Panc1 (cell line): Measurements from ENCODE around the gene NPPA.

Experiments
- CTCF ChIP-seq: fragments of 450-650 bp; IDR thresholded peaks from 2 replicates; pipeline ENCODE4 v1.5.1; 2017; ENCODE audit warnings: mild to moderate bottlenecking
- POLR2AphosphoS5 ChIP-seq: IDR thresholded peaks from 2 replicates; pipeline ENCODE4 v1.6.1; 2012; ENCODE audit warnings: mild to moderate bottlenecking, low read depth, low read length, moderate library complexity
- REST ChIP-seq, 2 experiments: IDR thresholded peaks; 2 replicates each; pipeline ENCODE4 v1.6.1; 2011 to 2012; ENCODE audit warnings: low read depth in 2 of 2, control low read depth in 1 of 2, low read length in 1 of 2, mild to moderate bottlenecking in 1 of 2, moderate library complexity in 1 of 2; ENCODE audit not compliant: insufficient read depth in 1 of 2
- TCF7L2 ChIP-seq: IDR thresholded peaks from 2 replicates; pipeline ENCODE4 v1.6.1; 2011; ENCODE audit warnings: mild to moderate bottlenecking, low read depth, low read length, inconsistent platforms

GRCh38 chr1:11854519-11854918 is 6.9 kb upstream of the NPPA start:
- no peak for TF ChIP-seq CTCF
- TF ChIP-seq TCF7L2: no peak
- TF ChIP-seq REST (IDR thresholded peaks at IDR 0.05; ENCODE audit: insufficient read depth in 1 of 2, low read depth in 2 of 2, low read length in 1 of 2): no peak
- no peak for TF ChIP-seq POLR2AphosphoS5
